Measurements from ENCODE around the gene SLC6A19. TPM values are rescaled to one million over a fixed set of nuclear protein-coding genes. Genes with fewer than 3 reads are reported as not detected.

The SLC6A19 gene
- total and polyA plus RNA-seq, 2 of the 13 experiments (the other 11 are each of a cell fraction or from before 2014, with no cell fraction given) = 0.02 TPM; not detected in 1

GRCh38 chr5:1265461-1266455 lies 64.4 kb downstream of the SLC6A19 start:
- CTCF ChIA-PET (ENCODE audit: low intra/inter-chr PET ratio, low total read pairs) = no interaction called here
- no TSS peak for BruUV-seq (replicated peaks)
- TF ChIP-seq CCDC6 (CRISPR knock-in tag; IDR thresholded peaks at IDR 0.05) = no peak
- TF ChIP-seq ZNF18 (CRISPR knock-in tag; IDR thresholded peaks at IDR 0.05; ENCODE audit: insufficient replicate concordance) = no peak
- TF ChIP-seq DDIT3 (CRISPR knock-in tag; IDR thresholded peaks at IDR 0.05) = no peak
- no peak for TF ChIP-seq AGO2 (optimal IDR thresholded peaks at IDR 0.05; ENCODE audit: low read depth, low read length)
- no peak for TF ChIP-seq ZNF33B (CRISPR knock-in tag; IDR thresholded peaks at IDR 0.05)
- TF ChIP-seq ZFX (CRISPR knock-in tag; IDR thresholded peaks at IDR 0.05; ENCODE audit: low read depth) = no peak
- TF ChIP-seq NCOA2 (CRISPR knock-in tag; IDR thresholded peaks at IDR 0.05) = no peak
- TF ChIP-seq ZNF253 (CRISPR knock-in tag; IDR thresholded peaks at IDR 0.05; ENCODE audit: borderline replicate concordance) = no peak
- TF ChIP-seq ARHGAP35 (CRISPR knock-in tag; IDR thresholded peaks at IDR 0.05; ENCODE audit: borderline replicate concordance) = no peak
- no peak for TF ChIP-seq ZFP91 (CRISPR knock-in tag; IDR thresholded peaks at IDR 0.05; ENCODE audit: borderline replicate concordance)
- TF ChIP-seq ZNF556 (CRISPR knock-in tag; IDR thresholded peaks at IDR 0.05; ENCODE audit: borderline replicate concordance) = no peak
- TF ChIP-seq, protein P1, sequence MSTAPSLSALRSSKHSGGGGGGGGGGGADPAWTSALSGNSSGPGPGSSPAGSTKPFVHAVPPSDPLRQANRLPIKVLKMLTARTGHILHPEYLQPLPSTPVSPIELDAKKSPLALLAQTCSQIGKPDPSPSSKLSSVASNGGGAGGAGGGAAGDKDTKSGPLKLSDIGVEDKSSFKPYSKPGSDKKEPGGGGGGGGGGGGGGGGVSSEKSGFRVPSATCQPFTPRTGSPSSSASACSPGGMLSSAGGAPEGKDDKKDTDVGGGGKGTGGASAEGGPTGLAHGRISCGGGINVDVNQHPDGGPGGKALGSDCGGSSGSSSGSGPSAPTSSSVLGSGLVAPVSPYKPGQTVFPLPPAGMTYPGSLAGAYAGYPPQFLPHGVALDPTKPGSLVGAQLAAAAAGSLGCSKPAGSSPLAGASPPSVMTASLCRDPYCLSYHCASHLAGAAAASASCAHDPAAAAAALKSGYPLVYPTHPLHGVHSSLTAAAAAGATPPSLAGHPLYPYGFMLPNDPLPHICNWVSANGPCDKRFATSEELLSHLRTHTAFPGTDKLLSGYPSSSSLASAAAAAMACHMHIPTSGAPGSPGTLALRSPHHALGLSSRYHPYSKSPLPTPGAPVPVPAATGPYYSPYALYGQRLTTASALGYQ (CRISPR knock-in tag; IDR thresholded peaks at IDR 0.05) = no peak
- TF ChIP-seq MYC (CRISPR knock-in tag; IDR thresholded peaks at IDR 0.05; ENCODE audit: borderline replicate concordance) = no peak
- no peak for TF ChIP-seq TEF (CRISPR knock-in tag; IDR thresholded peaks at IDR 0.05)

More at GRCh38 chr5:1265461-1266455, 64.4 kb downstream of the SLC6A19 start:
- POLR2A ChIA-PET = no interaction called here
- Histone ChIP-seq H3K4me3 (replicated peaks in 1 of 3; ENCODE audit: insufficient read depth in 1 of 3, low read depth in 2 of 3, low read length in 3 of 3) (no peak overlapping the region), H3K27me3 (ENCODE audit: control insufficient read depth in 1 of 2, insufficient read depth in 2 of 2, low read length in 2 of 2) (peaks cover 1 to 11% of the 10 kb centered on the region in 2 experiments; a peak in 1 of 5 replicates), H4K20me1 (ENCODE audit: insufficient read depth, low read length) (no peaks in the 10 kb centered on the region), H3K9ac (ENCODE audit: insufficient read depth, low read depth, low read length) (no peak overlapping the region), H3K79me2 (ENCODE audit: insufficient read depth, low read length) (no peaks in the 10 kb centered on the region), H3K36me3 (replicated peaks in 1 of 2; ENCODE audit: control insufficient read depth in 1 of 2, insufficient read depth in 2 of 2, low read length in 2 of 2) (peaks cover 0 to 2% of the 10 kb centered on the region in 2 experiments; a peak in 1 of 5 replicates), H3K27ac (ENCODE audit: extremely low read length, insufficient read depth, low read length) (no peak overlapping the region), H3K4me2 (ENCODE audit: low read depth, low read length) (no peak overlapping the region), H2AFZ (ENCODE audit: low read length) (no peak overlapping the region), H3K4me1 (ENCODE audit: insufficient read depth, low read length) (no peaks in the 10 kb centered on the region), H3K9me3 (ENCODE audit: low read length) (no peaks in the 10 kb centered on the region)
- FAIRE-seq (no peak), DNase-seq (ENCODE audit: low spot score) (no peak), ATAC-seq (no peak; the same call in 2 of the 3 replicates)
- intact Hi-C loops (cut with micrococcal nuclease; ENCODE audit: unreplicated experiment) = no loop called here
- 76% methylated on average over 24 of the region's 40 CpGs for WGBS (ENCODE audit: low lambda C conversion rate)
- in situ Hi-C loops (cut with HindIII; ENCODE audit: extremely low pct_ligation_motif_present, low pct_unique_long_range_greater_than_20kb) = no loop called here

Data from HepG2 (cell line).